Transverse colon (tissue), 4 donors: Measurements from ENCODE around the gene DHX34.

Experiments
- CTCF ChIP-seq, 5 experiments: fragments of 200-600 bp in 3 of 5; fragments of 450-650 bp in 2 of 5; sonication (generic) in 3 of 5; IDR thresholded peaks; 1 replicate in 2 of 5; 2 replicates in 3 of 5; pipeline ENCODE4 v1.5.1; 2016 to 2017; ENCODE audit warnings: antibody characterized with exemption in 5 of 5, inconsistent platforms in 3 of 5, mild to moderate bottlenecking in 2 of 5, moderate library complexity in 1 of 5
- EP300 ChIP-seq: sonication (generic); formaldehyde crosslinking; IDR thresholded peaks from one replicate; pipeline ENCODE4 v1.6.1; 2017; ENCODE audit warnings: antibody characterized with exemption, low read depth
- POLR2A ChIP-seq: fragments of 450-650 bp; IDR thresholded peaks from one replicate; pipeline ENCODE4 v1.6.1; 2016; ENCODE audit warnings: antibody characterized with exemption, mild to moderate bottlenecking, moderate library complexity
- POLR2AphosphoS5 ChIP-seq, 3 donors: sonication (generic); formaldehyde crosslinking; IDR thresholded peaks; one replicate each; pipeline ENCODE4 v1.6.1; 2016; ENCODE audit warnings: antibody characterized with exemption in 3 of 3

GRCh38 chr19:47343194-47343802 lies 5.8 kb upstream of the DHX34 start:
- TF ChIP-seq POLR2A (no peak), POLR2AphosphoS5 (IDR thresholded peaks at IDR 0.05) (no peak), CTCF (IDR thresholded peaks at IDR 0.05) (no peak), EP300 (no peak)
